ENCODE measurements around the gene MAD1L1. TPM values are rescaled to one million over a fixed set of nuclear protein-coding genes. Genes with fewer than 3 reads are reported as not detected.

Gene MAD1L1
- total and polyA plus RNA-seq, 2 of the 13 experiments (the other 11 are each of a cell fraction or from before 2014, with no cell fraction given): 17.4 to 64.7 TPM

GRCh38 chr7:2085804-2086203 is 146.9 kb downstream of the MAD1L1 start:
- Histone ChIP-seq H3K4me2 (ENCODE audit: low read depth, low read length) (no peak overlapping the region), H3K4me3 (replicated peaks in 1 of 3; ENCODE audit: insufficient read depth in 1 of 3, low read depth in 2 of 3, low read length in 3 of 3) (no peak overlapping the region), H3K9me3 (ENCODE audit: low read length) (no peaks in the 10 kb centered on the region), H3K27ac (ENCODE audit: extremely low read length, insufficient read depth, low read length) (no peak overlapping the region), H3K36me3 (replicated peaks in 1 of 2; ENCODE audit: control insufficient read depth in 1 of 2, insufficient read depth in 2 of 2, low read length in 2 of 2) (peaks cover 6 to 34% of the 10 kb centered on the region in 2 experiments; a peak in 3 of 5 replicates), H3K9ac (ENCODE audit: insufficient read depth, low read depth, low read length) (no peak overlapping the region), H3K4me1 (ENCODE audit: insufficient read depth, low read length) (no peaks in the 10 kb centered on the region), H3K79me2 (ENCODE audit: insufficient read depth, low read length) (no peaks in the 10 kb centered on the region), H2AFZ (ENCODE audit: low read length) (no peak overlapping the region), H3K27me3 (ENCODE audit: control insufficient read depth in 1 of 2, insufficient read depth in 2 of 2, low read length in 2 of 2) (no peaks in the 10 kb centered on the region), H4K20me1 (ENCODE audit: insufficient read depth, low read length) (no peaks in the 10 kb centered on the region)
- no CpG with 5 or more reads among the region's 16 CpGs for WGBS (ENCODE audit: low lambda C conversion rate)
- ChIA-PET CTCF (ENCODE audit: low intra/inter-chr PET ratio, low total read pairs) (no interaction called here), POLR2A (no interaction called here)
- intact Hi-C loops (cut with micrococcal nuclease; ENCODE audit: unreplicated experiment) (no loop called here), in situ Hi-C loops (cut with HindIII; ENCODE audit: extremely low pct_ligation_motif_present, low pct_unique_long_range_greater_than_20kb) (no loop called here)
- ATAC-seq: no peak
- FAIRE-seq: no peak
- BruUV-seq (replicated peaks): no TSS peak
- no peak for DNase-seq (ENCODE audit: low spot score)
- TF ChIP-seq ZNF543 (CRISPR knock-in tag; IDR thresholded peaks at IDR 0.05): no peak
- TF ChIP-seq, protein P1, sequence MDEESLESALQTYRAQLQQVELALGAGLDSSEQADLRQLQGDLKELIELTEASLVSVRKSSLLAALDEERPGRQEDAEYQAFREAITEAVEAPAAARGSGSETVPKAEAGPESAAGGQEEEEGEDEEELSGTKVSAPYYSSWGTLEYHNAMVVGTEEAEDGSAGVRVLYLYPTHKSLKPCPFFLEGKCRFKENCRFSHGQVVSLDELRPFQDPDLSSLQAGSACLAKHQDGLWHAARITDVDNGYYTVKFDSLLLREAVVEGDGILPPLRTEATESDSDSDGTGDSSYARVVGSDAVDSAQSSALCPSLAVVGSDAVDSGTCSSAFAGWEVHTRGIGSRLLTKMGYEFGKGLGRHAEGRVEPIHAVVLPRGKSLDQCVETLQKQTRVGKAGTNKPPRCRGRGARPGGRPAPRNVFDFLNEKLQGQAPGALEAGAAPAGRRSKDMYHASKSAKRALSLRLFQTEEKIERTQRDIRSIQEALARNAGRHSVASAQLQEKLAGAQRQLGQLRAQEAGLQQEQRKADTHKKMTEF (CRISPR knock-in tag; IDR thresholded peaks at IDR 0.05): no peak
- no peak for TF ChIP-seq GFI1 (CRISPR knock-in tag; IDR thresholded peaks at IDR 0.05; ENCODE audit: borderline replicate concordance)
- no peak for TF ChIP-seq ZUFSP (CRISPR knock-in tag; IDR thresholded peaks at IDR 0.05; ENCODE audit: borderline replicate concordance)
- TF ChIP-seq SUZ12 (IDR thresholded peaks at IDR 0.05; ENCODE audit: low read depth, low read length): no peak
- no peak for TF ChIP-seq PRPF4 (IDR thresholded peaks at IDR 0.05; ENCODE audit: low read depth, low read length, poor library complexity, severe bottlenecking)
- no peak for TF ChIP-seq KAT8 (CRISPR knock-in tag; IDR thresholded peaks at IDR 0.05)
- no peak for TF ChIP-seq ZNF83 (CRISPR knock-in tag; IDR thresholded peaks at IDR 0.05; ENCODE audit: borderline replicate concordance)
- no peak for TF ChIP-seq ZNF724P (CRISPR knock-in tag; IDR thresholded peaks at IDR 0.05; ENCODE audit: borderline replicate concordance)
- TF ChIP-seq, protein P2, sequence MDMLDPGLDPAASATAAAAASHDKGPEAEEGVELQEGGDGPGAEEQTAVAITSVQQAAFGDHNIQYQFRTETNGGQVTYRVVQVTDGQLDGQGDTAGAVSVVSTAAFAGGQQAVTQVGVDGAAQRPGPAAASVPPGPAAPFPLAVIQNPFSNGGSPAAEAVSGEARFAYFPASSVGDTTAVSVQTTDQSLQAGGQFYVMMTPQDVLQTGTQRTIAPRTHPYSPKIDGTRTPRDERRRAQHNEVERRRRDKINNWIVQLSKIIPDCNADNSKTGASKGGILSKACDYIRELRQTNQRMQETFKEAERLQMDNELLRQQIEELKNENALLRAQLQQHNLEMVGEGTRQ (IDR thresholded peaks at IDR 0.05; ENCODE audit: low read depth, low read length): no peak
- TF ChIP-seq, protein P2 (CRISPR knock-in tag; IDR thresholded peaks at IDR 0.05; ENCODE audit: borderline replicate concordance): no peak
- TF ChIP-seq, protein P3, sequence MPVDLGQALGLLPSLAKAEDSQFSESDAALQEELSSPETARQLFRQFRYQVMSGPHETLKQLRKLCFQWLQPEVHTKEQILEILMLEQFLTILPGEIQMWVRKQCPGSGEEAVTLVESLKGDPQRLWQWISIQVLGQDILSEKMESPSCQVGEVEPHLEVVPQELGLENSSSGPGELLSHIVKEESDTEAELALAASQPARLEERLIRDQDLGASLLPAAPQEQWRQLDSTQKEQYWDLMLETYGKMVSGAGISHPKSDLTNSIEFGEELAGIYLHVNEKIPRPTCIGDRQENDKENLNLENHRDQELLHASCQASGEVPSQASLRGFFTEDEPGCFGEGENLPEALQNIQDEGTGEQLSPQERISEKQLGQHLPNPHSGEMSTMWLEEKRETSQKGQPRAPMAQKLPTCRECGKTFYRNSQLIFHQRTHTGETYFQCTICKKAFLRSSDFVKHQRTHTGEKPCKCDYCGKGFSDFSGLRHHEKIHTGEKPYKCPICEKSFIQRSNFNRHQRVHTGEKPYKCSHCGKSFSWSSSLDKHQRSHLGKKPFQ (CRISPR knock-in tag; IDR thresholded peaks at IDR 0.05; ENCODE audit: insufficient replicate concordance): no peak
- TF ChIP-seq ZNF124 (CRISPR knock-in tag; IDR thresholded peaks at IDR 0.05): no peak
- no peak for TF ChIP-seq ZNF430 (CRISPR knock-in tag; IDR thresholded peaks at IDR 0.05)
- no peak for TF ChIP-seq SOX5 (CRISPR knock-in tag; IDR thresholded peaks at IDR 0.05; ENCODE audit: borderline replicate concordance)

Data from HepG2 (cell line).